Stimulated activated CD4-positive, alpha-beta T cell treated with anti-CD3 and anti-CD28 coated beads, Interleukin-2, amount 100 ng/mL, for 48 hours (primary cell): ENCODE results near the gene SAMD11.
A peak's percentile ranks its signal among the peaks of the same experiment; 100 is the strongest.
"Not testable (repeated sequence)": the region's sequence is repeated elsewhere in the genome, so short reads cannot be mapped to it uniquely, and the experiment has no call there.

Source experiments
- DNase-seq, 2 donors: peaks; one replicate each; pipeline ENCODE4 v3.0.0-alpha.2; 2020

SAMD11 gene

GRCh38 chr1:965526-966134 is 41.9 kb downstream of the SAMD11 start:
- no peak for DNase-seq

- no peak for DNase-seq
Observed at GRCh38 chr1:966135-966703, 42.5 kb downstream of the SAMD11 start, which contains the start of gene PLEKHN1. PLEKHN1 (plus strand) TSS chr1:966482; CDS start chr1:966532, 50 bp downstream.

GRCh38 chr1:966704-967300 is 43.1 kb downstream of the SAMD11 start:
- DNase-seq: peak; percentile 78 to 82

- no peak for DNase-seq
Observed at GRCh38 chr1:967466-968343, 44.0 kb downstream of the SAMD11 start.

- DNase-seq: no peak
Observed at GRCh38 chr1:969260-969855, 45.6 kb downstream of the SAMD11 start.

- DNase-seq: no peak
Observed at GRCh38 chr1:970242-970972, 46.7 kb downstream of the SAMD11 start.

GRCh38 chr1:970973-971730 is 47.4 kb downstream of the SAMD11 start:
- no peak for DNase-seq

GRCh38 chr1:971751-972506 is 48.2 kb downstream of the SAMD11 start:
- DNase-seq: no peak

- no peak for DNase-seq
Observed at GRCh38 chr1:972726-973458, 49.2 kb downstream of the SAMD11 start.

- DNase-seq: no peak
Observed at GRCh38 chr1:973459-974292, 50.0 kb downstream of the SAMD11 start.

- no peak for DNase-seq
Observed at GRCh38 chr1:974293-974640, 50.5 kb downstream of the SAMD11 start.

GRCh38 chr1:974687-975328 is 51.1 kb downstream of the SAMD11 start:
- DNase-seq: no peak

GRCh38 chr1:975365-975764 is 51.6 kb downstream of the SAMD11 start:
- no peak for DNase-seq

GRCh38 chr1:975896-976683 is 52.4 kb downstream of the SAMD11 start:
- peak in 1 of 2 donors; percentile 64 for DNase-seq

- not testable (repeated sequence) for DNase-seq
Observed at GRCh38 chr1:976791-977190, 53.1 kb downstream of the SAMD11 start.

GRCh38 chr1:978069-978834 is 54.5 kb downstream of the SAMD11 start:
- DNase-seq: no peak
